ENCODE measurements around the gene CSRNP3. TPM values are rescaled to one million over a fixed set of nuclear protein-coding genes. Genes with fewer than 3 reads are reported as not detected.
"Not testable (repeated sequence)": the region's sequence is repeated elsewhere in the genome, so short reads cannot be mapped to it uniquely, and the experiment has no call there.

CSRNP3 gene
- total RNA-seq, 1 donor from 2014 or later: 0.99 TPM

GRCh38 chr2:165633431-165633830, 163.9 kb downstream of the CSRNP3 start:
- no peak for DNase-seq (ENCODE audit: low read depth in 2 of 2)

- no peak for DNase-seq (ENCODE audit: low read depth in 2 of 2)
These were observed 164.8 kb downstream of the CSRNP3 start for GRCh38 chr2:165634282-165634681.

DNA sequence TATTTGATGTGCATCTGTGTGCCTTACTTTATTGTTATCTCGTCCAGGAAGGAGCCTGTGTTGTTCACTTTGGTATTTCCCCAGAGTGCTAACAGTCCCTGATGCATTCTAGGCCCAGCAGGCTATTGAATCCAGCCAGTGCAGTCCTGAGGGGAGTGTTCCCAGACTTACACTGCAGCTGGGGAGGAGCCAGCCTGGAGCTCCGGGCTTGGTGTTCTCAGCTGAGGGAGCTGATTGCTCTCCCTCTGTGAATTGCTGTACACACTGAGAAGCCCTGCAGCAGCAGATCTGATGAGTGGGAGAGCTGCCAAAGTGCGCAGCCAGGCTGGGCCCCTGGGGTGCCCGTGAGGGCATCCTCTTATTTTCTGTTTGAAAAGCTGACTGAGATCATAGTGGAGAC, 165.4 kb downstream of the CSRNP3 start:
- peak in 1 of 2 donors; percentile 18 for DNase-seq (ENCODE audit: low read depth in 2 of 2)

DNA sequence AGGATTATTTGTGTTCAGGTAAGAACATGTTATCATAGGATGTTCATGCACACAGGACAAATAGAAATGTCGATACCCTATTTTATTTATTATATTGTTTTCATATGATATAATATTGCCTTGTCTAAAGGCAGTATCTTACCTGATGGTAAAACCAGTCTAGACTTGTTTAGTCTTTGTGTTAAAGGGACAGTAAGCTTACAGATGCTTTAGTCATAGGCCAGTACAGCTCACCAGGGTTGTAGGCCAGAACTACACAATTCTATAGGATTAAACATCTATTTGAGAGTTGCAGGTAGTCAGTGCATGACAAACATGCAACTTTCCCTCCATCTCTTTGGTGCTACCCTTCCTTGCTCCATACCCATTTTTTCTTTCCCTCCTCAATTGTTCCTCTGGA, 166.0 kb downstream of the CSRNP3 start:
- no peak for DNase-seq (ENCODE audit: low read depth in 2 of 2)

DNA sequence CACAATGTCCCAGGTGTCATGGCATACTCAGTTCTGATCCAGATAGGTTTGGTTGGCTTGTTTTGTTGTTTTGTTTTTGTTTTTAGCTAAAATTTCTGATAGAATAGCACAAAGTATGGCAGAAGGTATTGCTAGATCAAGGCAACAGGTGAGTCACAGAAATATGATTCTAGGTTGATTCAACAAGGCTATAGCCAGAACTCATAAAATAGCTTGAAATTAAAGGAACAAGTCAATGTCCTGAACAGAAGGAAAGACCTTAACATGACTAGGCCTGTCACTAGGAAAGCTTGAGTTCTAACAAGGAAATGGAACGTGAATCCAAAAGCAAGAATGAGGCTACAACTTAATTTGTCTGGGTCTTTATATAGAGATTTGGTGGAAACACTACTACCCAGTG, 167.5 kb downstream of the CSRNP3 start:
- no peak for DNase-seq (ENCODE audit: low read depth in 2 of 2)

GRCh38 chr2:165637396-165637795, 167.9 kb downstream of the CSRNP3 start:
- DNase-seq (ENCODE audit: low read depth in 2 of 2): no peak

DNA sequence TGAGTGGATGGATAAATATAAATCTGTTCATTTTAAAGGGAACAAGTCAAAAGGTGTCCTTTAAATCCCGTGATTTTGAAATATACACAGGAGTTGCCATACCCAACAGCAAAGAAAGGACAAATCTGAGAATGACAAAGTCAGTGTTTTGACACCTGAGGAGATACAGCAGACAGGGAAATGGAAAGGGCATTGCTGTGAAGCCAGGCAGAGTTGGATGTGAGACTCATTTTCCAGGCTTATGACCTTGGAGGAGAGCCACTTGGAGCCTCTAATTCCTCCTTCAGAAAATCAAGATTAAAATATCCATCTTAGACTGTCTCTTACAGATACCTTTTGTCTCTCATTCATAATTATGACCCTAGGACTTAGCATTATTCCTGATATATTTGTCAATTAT, 170.0 kb downstream of the CSRNP3 start:
- no peak for DNase-seq (ENCODE audit: low read depth in 2 of 2)

GRCh38 chr2:165640247-165640929, 170.9 kb downstream of the CSRNP3 start:
- DNase-seq (ENCODE audit: low read depth in 2 of 2): no peak

DNA sequence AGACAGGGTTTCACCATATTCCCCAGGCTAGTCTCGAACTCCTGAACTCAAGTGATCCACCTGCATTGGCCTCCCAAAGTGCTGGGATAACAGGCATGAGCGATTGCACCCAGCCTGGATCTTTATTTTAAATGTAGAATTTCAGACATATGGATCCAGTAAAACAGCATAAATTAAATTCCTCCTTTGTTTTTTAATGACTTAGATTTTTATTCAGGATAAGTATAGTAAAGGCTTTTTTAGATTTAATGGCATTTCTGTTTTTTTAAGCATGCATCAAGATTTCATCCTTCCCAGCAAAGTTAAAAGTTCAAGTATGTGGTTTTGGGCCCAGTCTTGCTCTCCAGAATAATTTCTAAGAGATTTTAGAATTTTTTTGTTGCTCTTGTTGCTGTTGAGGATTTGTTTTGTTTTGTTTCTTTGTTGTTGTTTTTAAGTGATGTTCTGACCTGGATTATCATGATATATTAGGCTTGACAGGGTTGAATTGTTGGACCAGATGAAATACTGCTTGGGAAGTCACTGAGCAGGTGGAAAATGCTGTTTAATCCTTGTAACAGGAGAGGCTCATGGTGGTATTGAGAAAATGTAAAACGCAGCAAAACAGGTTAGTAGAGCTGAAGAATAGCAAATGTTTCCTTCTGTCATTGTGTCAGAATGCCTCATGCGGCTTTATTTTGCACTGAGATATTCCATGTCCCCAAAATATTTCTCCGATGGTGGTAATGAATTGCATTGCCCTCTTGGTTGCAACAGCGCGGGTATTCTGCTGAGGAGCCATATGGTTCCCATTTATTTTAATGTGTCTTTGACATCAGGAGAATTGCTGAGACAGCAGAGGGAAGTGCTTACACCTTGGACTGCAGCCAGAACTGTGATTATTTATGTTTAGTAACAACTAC, 176.7 kb downstream of the CSRNP3 start:
- DNase-seq (ENCODE audit: low read depth in 2 of 2): no peak

GRCh38 chr2:165647409-165647808, 177.9 kb downstream of the CSRNP3 start:
- DNase-seq (ENCODE audit: low read depth in 2 of 2): no peak

GRCh38 chr2:165648801-165649200, 179.3 kb downstream of the CSRNP3 start:
- DNase-seq (ENCODE audit: low read depth in 2 of 2): no peak

DNA sequence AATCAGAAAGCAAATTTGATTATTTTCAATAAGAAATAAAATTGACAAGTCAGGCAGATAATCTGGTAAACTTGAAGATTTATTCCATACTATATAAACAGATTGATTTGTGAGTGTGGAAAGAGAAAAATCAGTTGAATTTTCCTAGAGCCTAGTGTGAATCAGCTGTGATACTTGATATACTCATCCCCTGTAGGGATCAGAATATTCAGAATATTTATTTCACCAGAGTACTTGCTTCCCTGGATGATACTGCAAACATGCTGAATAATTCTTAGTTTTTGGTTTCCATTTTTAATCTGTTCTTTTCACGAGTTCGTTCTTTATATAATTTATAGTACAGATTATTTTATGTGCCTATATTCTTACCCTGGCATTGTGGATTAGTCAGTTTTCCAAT, 181.7 kb downstream of the CSRNP3 start:
- DNase-seq (ENCODE audit: low read depth in 2 of 2): no peak

GRCh38 chr2:165655661-165656060, 186.2 kb downstream of the CSRNP3 start:
- no peak for DNase-seq (ENCODE audit: low read depth in 2 of 2)

DNA sequence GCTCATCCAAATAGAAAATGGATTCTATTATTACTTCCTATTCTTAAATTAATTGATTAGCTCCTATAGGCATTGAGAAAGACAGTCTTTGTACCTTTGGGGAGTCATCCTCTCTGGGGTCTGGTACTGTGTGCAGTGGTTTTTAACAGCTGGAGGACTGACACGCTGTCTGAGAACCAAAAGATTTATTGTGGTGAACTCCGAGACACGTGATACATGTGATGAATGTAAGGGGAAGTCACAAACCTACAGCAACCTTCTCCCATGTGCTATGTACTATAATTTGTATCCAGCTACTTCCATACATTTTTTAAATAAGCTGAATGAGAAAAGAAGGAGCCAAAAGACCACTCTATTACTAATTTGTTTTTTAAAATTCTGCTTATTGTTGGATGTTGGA, 190.9 kb downstream of the CSRNP3 start:
- no peak for DNase-seq (ENCODE audit: low read depth in 2 of 2)

DNA sequence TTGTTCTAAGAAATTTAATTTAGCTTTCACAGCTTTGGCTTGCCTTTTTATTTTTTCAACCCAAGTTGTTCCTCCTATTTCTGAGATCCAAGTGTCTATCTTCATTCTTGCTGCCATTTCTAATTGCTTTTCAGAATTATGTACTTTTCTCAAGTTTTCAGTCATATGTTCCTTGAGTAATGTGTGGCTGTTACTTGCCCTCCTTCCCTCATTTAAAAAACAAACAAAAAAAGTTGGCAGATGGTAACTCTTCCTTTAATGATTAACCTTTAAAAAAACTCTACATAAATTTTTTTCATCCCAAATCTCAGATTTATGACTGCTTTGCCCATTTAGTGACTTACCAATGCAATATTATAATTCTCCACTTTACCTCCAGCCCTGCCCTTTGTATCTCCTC, 193.2 kb downstream of the CSRNP3 start:
- DNase-seq (ENCODE audit: low read depth in 2 of 2): no peak

GRCh38 chr2:165665614-165666013, 196.1 kb downstream of the CSRNP3 start:
- DNase-seq (ENCODE audit: low read depth in 2 of 2): no peak

DNA sequence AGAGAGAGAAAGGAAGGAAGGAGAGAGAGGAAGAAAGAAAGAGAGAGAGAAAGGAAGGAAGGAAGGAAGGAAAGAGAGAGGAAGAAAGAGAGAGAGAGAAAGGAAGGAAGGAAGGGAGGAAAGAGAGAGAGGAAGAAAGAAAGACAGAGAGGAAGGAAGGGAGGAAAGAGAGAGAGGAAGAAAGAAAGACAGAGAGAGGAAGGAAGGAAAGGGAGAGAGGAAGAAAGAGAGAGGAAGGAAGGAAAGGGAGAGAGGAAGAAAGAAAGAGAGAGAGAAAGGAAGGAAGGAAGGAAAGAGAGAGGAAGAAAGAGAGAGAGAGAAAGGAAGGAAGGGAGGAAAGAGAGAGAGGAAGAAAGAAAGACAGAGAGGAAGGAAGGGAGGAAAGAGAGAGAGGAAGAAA, 196.6 kb downstream of the CSRNP3 start:
- DNase-seq (ENCODE audit: low read depth in 2 of 2): not testable (repeated sequence)

DNA sequence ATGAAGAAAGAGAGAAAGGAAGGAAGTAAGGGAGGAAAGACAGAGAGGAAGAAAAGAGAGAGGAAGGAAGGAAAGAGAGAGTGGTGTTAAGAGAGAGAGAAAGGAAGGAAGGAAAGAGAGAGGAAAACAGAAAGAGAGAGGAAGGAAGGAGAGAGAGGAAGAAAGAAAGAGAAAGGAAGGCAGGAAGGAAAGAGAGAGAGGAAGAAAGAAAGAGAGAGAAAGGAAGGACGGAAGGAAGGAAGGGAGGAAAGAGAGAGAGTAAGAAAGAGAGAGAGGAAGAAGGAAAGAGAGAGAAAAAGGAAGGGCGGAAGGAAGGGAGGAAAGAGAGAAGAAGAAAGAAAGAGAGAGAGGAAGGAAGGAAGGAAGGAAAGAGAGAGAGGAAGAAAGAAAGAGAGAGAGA, 197.1 kb downstream of the CSRNP3 start:
- no peak for DNase-seq (ENCODE audit: low read depth in 2 of 2)

DNA sequence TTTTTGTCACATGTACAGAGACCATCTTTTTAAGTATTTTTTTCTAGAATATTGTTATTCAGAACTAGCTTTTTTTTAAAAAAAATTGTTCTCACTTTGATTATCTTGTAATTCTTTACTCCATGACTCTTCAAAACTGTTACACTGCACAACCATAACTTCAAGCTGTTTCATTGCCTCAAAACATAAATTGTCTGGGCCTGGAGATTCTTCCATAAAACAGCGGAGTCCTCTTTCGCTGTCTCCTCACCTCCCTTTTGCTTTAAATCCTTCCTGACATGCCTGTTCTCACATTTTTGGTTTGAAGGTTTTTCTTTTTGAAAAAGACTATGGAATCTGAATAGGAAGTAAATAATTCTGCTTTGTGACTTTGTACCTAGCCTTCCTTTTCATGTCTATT, 197.9 kb downstream of the CSRNP3 start:
- DNase-seq (ENCODE audit: low read depth in 2 of 2): no peak

GRCh38 chr2:165674780-165675179, 205.3 kb downstream of the CSRNP3 start:
- no peak for DNase-seq (ENCODE audit: low read depth in 2 of 2)

DNA sequence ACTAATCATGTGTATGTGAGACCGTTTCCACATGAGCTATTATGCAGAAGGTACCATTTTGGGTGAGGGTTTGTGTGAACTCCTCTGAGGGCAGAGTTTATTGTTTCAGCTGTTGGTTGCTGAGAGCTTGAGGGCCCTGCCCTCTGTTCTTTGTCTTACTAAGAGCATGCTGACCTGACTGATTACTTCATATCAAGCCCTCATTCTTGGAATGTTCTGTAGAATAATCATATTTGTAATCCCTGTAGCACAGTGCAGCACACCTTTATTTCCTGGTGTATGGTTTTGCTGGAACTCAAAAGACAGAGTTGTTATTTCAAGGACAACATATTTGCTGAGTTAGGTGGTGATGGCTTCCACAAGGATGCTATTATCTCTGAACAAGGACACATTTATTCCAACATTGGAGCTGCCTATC, 206.1 kb downstream of the CSRNP3 start:
- DNase-seq (ENCODE audit: low read depth in 2 of 2): no peak

DNA sequence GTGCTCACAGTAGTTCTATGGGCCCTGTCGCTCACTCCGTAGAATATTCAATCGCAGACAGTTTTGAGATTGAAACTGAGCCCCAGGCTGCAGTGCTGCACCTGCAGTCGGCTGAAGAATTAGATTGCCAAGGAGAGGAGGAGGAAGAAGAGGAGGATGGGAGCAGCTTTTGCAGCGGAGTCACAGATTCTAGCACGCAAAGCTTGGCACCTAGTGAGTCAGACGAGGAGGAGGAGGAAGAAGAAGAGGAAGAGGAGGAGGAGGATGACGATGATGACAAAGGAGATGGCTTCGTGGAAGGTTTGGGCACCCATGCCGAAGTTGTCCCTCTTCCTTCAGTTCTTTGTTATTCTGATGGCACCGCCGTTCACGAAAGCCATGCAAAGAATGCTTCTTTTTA, 209.4 kb downstream of the CSRNP3 start:
- DNase-seq (ENCODE audit: low read depth in 2 of 2): no peak

DNA sequence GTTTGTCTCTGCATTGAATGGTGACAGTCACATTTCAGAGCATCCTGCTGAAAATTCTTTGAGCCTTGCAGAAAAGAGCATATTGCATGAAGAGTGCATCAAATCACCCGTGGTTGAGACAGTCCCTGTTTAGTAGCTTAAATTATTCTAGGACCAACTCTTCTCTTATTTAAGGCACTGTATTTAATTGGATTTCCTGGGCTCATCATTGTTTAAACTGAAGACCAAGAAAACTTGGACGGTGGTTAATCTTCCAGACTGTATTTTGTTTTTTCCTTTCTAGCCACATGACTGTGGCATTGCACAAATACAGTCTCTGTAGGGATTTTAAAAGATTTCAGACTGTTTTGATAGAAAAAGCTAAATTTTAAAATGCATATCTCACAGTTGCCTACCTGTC, 210.1 kb downstream of the CSRNP3 start:
- DNase-seq (ENCODE audit: low read depth in 2 of 2): no peak

Measured in lung microvascular endothelial cell (primary cell).